Right hindlimb (tissue), 1 donor: ENCODE measurements around the gene CCDC9B.

Source experiments
- DNase-seq: peaks from one replicate; pipeline ENCODE4 v3.0.0-alpha.2; 2018

CCDC9B gene

DNA sequence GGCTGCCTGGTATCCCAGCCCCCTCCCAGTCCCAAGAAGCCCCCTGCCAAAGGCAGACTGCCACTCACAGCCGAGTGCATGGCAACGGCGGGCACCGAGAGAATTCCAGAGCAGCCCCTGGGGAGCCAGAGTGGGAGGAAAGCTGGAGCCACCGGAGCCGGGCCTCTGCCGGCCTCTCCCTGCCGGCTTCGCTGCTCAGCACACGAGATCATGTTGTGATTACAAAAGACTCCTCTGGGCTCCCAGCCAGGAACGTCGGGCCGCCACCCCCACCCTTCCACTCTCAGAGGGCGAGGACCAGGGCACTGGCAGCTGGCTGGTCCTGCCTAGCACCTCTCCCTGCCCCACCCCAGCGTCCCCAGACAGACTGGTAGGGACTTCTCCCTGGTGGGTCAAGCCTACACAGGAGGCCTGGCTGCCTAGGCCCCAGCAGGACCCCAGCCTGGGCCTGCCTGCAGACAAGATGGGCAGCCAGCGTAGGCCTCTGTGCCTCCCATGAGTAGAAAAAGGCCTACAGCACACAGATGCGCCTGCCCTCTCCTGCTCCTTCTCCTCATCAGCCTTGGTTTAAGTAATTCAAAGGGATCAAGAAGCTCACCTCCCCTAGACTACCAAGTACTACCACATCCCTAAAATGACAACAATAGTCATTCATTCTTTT is at the start of gene CCDC9B:
CCDC9B (minus strand) TSS at position 200 of the 661 bp plus-strand sequence; CDS start at position 80, 120 bp downstream.
- peak; percentile 86 for DNase-seq

GRCh38 chr15:40389824-40390595 is 49.3 kb upstream of the CCDC9B start:
- no peak for DNase-seq

GRCh38 chr15:40388941-40389823 is 48.4 kb upstream of the CCDC9B start:
- DNase-seq = no peak

DNA sequence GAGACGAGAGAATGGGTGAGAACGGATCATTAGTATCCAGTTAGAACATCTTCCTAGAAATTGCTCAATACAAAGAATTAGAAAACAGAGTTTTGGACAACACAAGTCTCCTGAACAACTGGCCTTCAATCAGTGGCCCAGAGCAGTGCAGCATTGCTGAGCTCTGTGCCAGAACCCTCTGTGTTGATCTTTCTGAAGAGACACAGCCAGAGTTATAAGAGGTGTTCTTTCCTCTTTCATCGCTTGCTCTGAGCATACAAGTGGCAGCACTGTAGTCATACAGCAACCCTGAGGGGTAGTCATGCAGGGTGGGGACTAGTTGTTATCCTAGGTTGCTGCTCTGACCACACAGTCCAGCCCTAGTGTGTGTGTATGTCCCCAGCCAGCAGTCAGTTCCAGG is 45.7 kb upstream of the CCDC9B start:
- no peak for DNase-seq

DNA sequence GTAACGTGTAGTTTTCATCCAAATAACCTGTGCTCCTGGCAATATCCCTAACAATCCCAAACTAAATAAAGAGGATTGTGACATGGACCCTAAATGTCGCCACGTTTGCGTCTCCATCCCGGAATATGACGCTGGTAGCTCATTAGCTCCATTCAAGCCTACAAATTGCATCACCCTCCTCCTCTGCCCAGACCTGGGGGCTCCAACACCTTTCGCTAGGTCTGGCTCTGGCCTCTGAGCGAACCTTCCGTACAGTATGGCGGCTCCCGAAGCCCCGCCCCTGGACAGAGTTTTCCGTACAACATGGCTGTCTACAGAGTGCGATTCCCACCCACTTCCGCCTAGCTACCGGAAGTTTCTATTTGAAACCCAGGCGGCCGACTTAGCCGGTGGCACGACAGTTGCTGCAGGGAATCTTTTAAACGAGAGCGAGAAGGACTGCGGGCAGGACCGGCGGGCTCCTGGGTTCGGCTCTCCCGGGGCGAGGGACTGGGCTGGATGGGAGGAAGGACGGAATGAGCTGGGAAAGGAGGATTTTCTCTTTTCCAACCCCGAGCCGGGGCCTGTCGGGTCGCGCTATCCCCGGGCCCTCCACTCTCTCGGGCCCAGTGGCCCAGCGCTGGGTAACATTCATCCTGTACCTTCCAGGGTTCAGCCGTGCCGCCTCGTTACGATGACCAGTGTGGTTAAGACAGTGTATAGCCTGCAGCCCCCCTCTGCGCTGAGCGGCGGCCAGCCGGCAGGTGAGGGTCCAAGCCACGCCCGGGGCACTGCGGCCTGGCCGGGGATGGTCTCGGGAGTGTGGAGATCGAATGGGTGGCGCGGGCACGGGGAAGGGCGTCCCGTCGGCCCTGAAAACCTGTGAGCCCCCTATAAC is 42.1 kb upstream of the CCDC9B start, which contains the start of gene KNSTRN:
KNSTRN (plus strand) TSS at position 142 of the 877 bp plus-strand sequence; CDS start at position 257, 115 bp downstream.
- DNase-seq = peak; percentile 92

DNA sequence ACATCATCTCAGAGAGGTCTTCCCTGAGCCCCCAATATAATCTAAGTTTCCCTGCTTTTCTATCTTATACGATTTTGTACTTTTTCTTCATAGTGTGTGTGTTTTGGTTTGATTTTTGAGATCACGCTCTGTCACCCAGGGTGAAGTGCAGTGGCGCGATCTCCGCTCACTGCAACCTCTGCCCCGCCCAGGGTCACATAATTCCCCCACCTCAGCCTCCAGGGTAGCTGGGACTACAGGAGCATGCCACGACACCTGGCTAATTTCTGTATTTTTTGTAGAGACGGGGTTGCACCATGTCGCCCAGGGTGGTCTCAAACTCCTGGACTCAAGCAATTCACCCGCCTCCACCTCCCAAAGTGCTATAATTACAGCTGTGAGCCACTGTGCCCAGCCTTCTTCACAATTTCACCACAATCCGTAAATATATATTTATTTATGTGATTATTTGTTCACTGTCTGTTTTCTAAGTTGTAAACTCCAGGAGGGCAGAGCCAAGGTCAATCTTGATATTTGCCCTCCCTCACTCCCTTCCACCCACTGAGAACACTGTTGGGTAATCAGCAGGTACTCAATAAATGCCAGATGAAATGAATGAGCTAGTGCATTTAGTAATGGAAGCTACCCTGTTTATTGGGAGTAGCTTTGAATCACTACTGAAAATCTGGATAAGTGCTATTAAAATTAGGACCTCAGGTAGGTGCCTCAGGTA is 41.2 kb upstream of the CCDC9B start:
- no peak for DNase-seq

DNA sequence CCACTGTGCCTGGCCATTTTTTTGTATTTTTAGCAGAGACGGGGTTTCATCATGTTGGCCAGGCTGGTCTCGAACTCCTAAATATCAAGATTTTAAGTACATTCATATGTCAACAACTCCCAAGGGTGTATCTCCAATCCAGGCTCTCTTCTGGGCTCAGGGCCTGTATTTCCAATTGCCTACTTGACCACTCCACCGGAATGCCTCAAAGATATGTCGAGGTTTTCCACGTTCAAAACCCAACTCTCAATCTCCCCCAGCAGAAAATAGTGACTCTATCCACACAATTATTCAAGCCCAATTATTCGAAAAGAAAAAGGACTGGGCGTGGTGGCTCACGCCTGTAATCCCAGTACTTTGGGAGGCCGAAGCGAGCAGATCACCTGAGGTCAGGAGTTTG is 39.9 kb upstream of the CCDC9B start:
- no peak for DNase-seq

DNA sequence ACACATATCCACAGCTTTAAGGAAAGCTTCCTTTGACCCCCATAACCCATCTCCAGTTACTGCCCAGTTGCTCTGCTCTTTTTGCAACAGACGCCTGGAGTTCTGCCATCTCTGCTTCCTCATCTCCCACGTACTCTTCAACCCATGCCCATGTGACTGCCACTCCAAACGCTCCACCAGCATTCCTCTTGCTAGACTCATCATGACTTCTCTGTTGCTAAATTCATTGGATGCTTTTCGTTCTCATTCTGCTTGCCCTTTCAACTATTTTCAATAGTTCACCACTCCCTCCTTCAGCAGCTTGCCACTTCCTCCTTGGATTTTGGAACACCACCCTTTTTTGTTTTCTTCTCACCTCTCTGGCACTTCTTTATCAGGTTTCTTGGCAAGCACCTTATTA is 39.1 kb upstream of the CCDC9B start:
- no peak for DNase-seq

- DNase-seq = no peak
These were observed 38.6 kb upstream of the CCDC9B start for GRCh38 chr15:40379374-40379773.

GRCh38 chr15:40377606-40378005 is 36.9 kb upstream of the CCDC9B start:
- DNase-seq = no peak

- no peak for DNase-seq
These were observed 32.2 kb upstream of the CCDC9B start for GRCh38 chr15:40372981-40373380.

GRCh38 chr15:40369971-40370370 is 29.2 kb upstream of the CCDC9B start:
- DNase-seq = no peak

DNA sequence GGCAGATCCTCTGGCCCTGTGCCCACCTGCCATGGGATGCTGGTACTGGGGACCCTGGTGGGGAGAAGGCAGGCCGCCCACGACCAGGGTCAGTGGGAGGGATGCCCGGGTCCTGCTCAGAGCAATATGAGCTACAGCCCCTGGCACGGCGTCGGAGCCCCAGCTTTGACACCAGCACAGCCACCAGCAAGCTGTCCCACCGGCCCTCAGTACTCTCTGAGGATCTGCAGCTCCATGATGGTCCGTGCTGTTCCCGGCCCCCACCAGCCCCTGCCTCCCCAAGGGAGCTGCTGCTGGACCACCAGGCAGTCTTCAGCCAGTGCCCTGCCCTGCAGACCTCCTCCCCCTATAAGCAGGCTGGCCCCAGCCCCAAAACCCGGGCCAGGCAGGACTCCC is 28.7 kb upstream of the CCDC9B start:
- no peak for DNase-seq

- DNase-seq = no peak
These were observed 28.2 kb upstream of the CCDC9B start for GRCh38 chr15:40368719-40369473.

DNA sequence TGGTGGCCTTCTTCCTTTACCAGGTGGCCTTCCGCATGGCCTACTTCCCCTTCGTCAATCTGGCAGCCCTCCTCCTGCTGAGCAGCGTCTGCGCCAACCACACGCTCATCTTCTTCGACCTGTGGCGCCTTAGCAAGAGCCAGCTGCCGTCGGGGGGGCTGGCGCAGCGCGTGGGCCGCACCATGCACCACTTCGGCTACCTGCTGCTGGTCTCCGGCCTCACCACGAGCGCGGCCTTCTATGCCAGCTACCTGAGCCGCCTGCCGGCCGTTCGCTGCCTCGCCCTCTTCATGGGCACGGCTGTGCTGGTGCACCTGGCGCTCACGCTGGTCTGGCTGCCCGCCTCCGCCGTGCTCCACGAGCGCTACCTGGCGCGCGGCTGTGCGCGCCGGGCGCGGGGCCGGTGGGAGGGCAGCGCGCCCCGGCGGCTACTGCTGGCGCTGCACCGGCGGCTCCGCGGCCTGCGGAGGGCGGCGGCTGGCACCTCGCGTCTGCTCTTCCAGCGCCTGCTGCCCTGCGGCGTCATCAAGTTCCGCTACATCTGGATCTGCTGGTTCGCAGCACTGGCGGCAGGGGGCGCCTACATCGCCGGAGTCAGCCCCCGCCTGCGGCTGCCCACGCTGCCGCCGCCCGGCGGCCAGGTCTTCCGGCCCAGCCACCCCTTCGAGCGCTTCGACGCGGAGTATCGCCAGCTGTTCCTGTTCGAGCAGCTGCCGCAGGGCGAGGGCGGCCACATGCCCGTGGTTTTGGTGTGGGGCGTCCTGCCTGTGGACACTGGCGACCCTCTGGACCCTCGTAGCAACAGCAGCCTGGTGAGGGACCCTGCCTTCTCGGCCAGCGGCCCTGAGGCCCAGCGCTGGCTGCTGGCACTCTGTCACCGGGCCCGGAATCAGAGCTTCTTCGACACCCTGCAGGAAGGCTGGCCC is 27.2 kb upstream of the CCDC9B start:
- peak; percentile 88 for DNase-seq

GRCh38 chr15:40367371-40367685 is 26.6 kb upstream of the CCDC9B start:
- no peak for DNase-seq

GRCh38 chr15:40366457-40367370 is 26.0 kb upstream of the CCDC9B start:
- DNase-seq = peak; percentile 51

GRCh38 chr15:40365624-40366456 is 25.1 kb upstream of the CCDC9B start:
- DNase-seq = no peak
